PFSK-1 (cell line): Measurements from ENCODE around the gene DOC2A.

Experiments used
- POLR2AphosphoS5 ChIP-seq: IDR thresholded peaks from 2 replicates; pipeline ENCODE4 v1.6.1; 2012; ENCODE audit warnings: low read depth, mild to moderate bottlenecking, control low read depth, low read length, moderate library complexity
- REST ChIP-seq, 2 experiments: IDR thresholded peaks; 2 replicates each; pipeline versions ENCODE4 v1.6.1 to v1.8.0; 2011 to 2012; ENCODE audit warnings: low read depth in 2 of 2, low read length in 2 of 2, control low read depth in 1 of 2, inconsistent platforms in 1 of 2, mild to moderate bottlenecking in 1 of 2, moderate library complexity in 1 of 2; ENCODE audit not compliant: insufficient read depth in 1 of 2

GRCh38 chr16:30025574-30025973 lies 14.7 kb upstream of the DOC2A start:
- TF ChIP-seq POLR2AphosphoS5 (no peak), REST (IDR thresholded peaks at IDR 0.05; ENCODE audit: insufficient read depth in 1 of 2, low read depth in 2 of 2, low read length in 2 of 2) (no peak)
